SK-N-SH (cell line): Measurements from ENCODE around the gene WIZ. TPM values are rescaled to one million over a fixed set of nuclear protein-coding genes. Genes with fewer than 3 reads are reported as not detected.

Source experiments
- CTCF ChIA-PET: fragments of 300-600, 350-600 bp; formaldehyde crosslinking; extraction: SDS; loops from one replicate; lab custom pipeline; 2021; lab: Yijun Ruan, JAX
- POLR2A ChIA-PET: fragments of 350-600 bp; sonication (Branson Sonifier 250); formaldehyde crosslinking; extraction: SDS; loops from one replicate; lab custom pipeline; 2020; ENCODE audit warnings: antibody characterized with exemption, inconsistent platforms; lab: Yijun Ruan, JAX
- DNase-seq: peaks from one replicate; pipeline ENCODE4 v3.0.0; 2012
- H2AFZ ChIP-seq: fragments of 200-600 bp; sonication (generic); 2 replicates; pipeline ENCODE4 v1.8.1; 2016; ENCODE audit warnings: antibody characterized with exemption, mild to moderate bottlenecking, low read depth
- H3F3A ChIP-seq: fragments of 200-600 bp; sonication (generic); replicated peaks from 2 replicates; pipeline ENCODE3; 2016; ENCODE audit warnings: antibody characterized with exemption, mild to moderate bottlenecking; ENCODE audit not compliant: insufficient read depth
- H3K27ac ChIP-seq, 2 experiments: fragments of 200-500 bp in 1 of 2; fragments of 200-600 bp in 1 of 2; sonication (Bioruptor generic) in 1 of 2; sonication (generic), shearing (Covaris generic) in 1 of 2; 2 replicates each; pipeline versions ENCODE4 v1.5.1 to v1.6.1; 2014 to 2016; ENCODE audit warnings: low read depth in 2 of 2, inconsistent platforms in 1 of 2, low read length in 1 of 2, mild to moderate bottlenecking in 1 of 2, mixed read lengths in 1 of 2
- H3K27me3 ChIP-seq: fragments of 200-600 bp; sonication (generic), shearing (Covaris generic); 2 replicates; pipeline ENCODE4 v1.6.1; 2016; ENCODE audit warnings: mixed run types; ENCODE audit not compliant: insufficient read depth
- H3K36me3 ChIP-seq, 2 experiments: fragments of 200-500 bp in 1 of 2; fragments of 200-600 bp in 1 of 2; sonication (Bioruptor generic) in 1 of 2; sonication (generic) in 1 of 2; replicated peaks in 1 of 2; 2 replicates each; pipeline versions ENCODE3 to v1.5.1; 2014 to 2016; ENCODE audit warnings: low read length in 1 of 2, mild to moderate bottlenecking in 1 of 2; ENCODE audit not compliant: insufficient read depth in 2 of 2, control insufficient read depth in 1 of 2
- H3K4me1 ChIP-seq, 2 experiments: fragments of 200-500 bp in 1 of 2; fragments of 200-600 bp in 1 of 2; sonication (Bioruptor generic) in 1 of 2; sonication (generic), shearing (Covaris generic) in 1 of 2; 2 replicates each; pipeline versions ENCODE4 v1.5.1 to v1.6.1; 2014 to 2016; ENCODE audit warnings: low read depth in 1 of 2, low read length in 1 of 2, mixed run types in 1 of 2; ENCODE audit not compliant: insufficient read depth in 2 of 2, control insufficient read depth in 1 of 2
- H3K4me2 ChIP-seq: fragments of 200-600 bp; sonication (generic), shearing (Covaris generic); 2 replicates; pipeline ENCODE4 v1.6.1; 2017; ENCODE audit warnings: mixed run types
- H3K4me3 ChIP-seq, 2 experiments: fragments of 200-500 bp in 1 of 2; fragments of 200-600 bp in 1 of 2; sonication (Bioruptor generic) in 1 of 2; sonication (generic), shearing (Covaris generic) in 1 of 2; 2 replicates each; pipeline versions ENCODE4 v1.5.1 to v1.8.1; 2014 to 2016; ENCODE audit warnings: low read depth in 2 of 2, inconsistent platforms in 1 of 2, low read length in 1 of 2, mild to moderate bottlenecking in 1 of 2, mixed read lengths in 1 of 2, moderate library complexity in 1 of 2
- H3K79me2 ChIP-seq: fragments of 200-600 bp; sonication (generic); 2 replicates; pipeline ENCODE4 v1.8.1; 2017; ENCODE audit warnings: mild to moderate bottlenecking; ENCODE audit not compliant: insufficient read depth
- H3K9ac ChIP-seq: fragments of 200-600 bp; sonication (generic); 2 replicates; pipeline ENCODE4 v1.6.1; 2017; ENCODE audit warnings: mixed run types
- H3K9me2 ChIP-seq: fragments of 200-600 bp; sonication (generic); 2 replicates; pipeline ENCODE4 v1.6.1; 2017; ENCODE audit warnings: mixed run types
- H3K9me3 ChIP-seq: fragments of 200-600 bp; sonication (generic); 2 replicates; pipeline ENCODE4 v1.6.1; 2017; ENCODE audit warnings: mixed run types, mild to moderate bottlenecking, moderate library complexity
- H4K20me1 ChIP-seq: fragments of 200-600 bp; sonication (generic); 2 replicates; pipeline ENCODE4 v1.6.1; 2017; ENCODE audit warnings: mild to moderate bottlenecking, mixed run types; ENCODE audit not compliant: insufficient read depth
- CTCF ChIP-seq: fragments of 200-600 bp; sonication (generic); IDR thresholded peaks from 2 replicates; pipeline ENCODE4 v1.6.1; 2017; ENCODE audit warnings: antibody characterized with exemption, mild to moderate bottlenecking, moderate library complexity
- ELF1 ChIP-seq: IDR thresholded peaks from 2 replicates; pipeline ENCODE4 v1.4.0; 2012
- EZH2phosphoT487 ChIP-seq: fragments of 200-600 bp; sonication (generic); IDR thresholded peaks from 2 replicates; pipeline ENCODE4 v1.6.1; 2017; ENCODE audit warnings: low read depth, mixed run types, mild to moderate bottlenecking, antibody characterized with exemption, moderate library complexity, borderline replicate concordance
- FOSL2 ChIP-seq: IDR thresholded peaks from 2 replicates; pipeline ENCODE4 v1.4.0; 2012; ENCODE audit warnings: low read depth, mild to moderate bottlenecking, moderate library complexity, borderline replicate concordance
- FOXJ3 ChIP-seq: sonication (generic); formaldehyde crosslinking; IDR thresholded peaks from 2 replicates; pipeline ENCODE4 v1.5.1; 2020; ENCODE audit warnings: mild to moderate bottlenecking, missing genetic modification reagents
- JUND ChIP-seq: IDR thresholded peaks from 2 replicates; pipeline ENCODE4 v1.4.0; 2012
- MXI1 ChIP-seq: IDR thresholded peaks from 2 replicates; pipeline ENCODE4 v1.6.1; 2012; ENCODE audit warnings: mild to moderate bottlenecking, low read depth, low read length, improper control_type of control experiment
- NFIC ChIP-seq: IDR thresholded peaks from 2 replicates; pipeline ENCODE4 v1.4.0; 2012; ENCODE audit warnings: borderline replicate concordance
- NRF1 ChIP-seq: IDR thresholded peaks from 2 replicates; pipeline ENCODE4 v1.6.1; 2012; ENCODE audit warnings: low read depth, mild to moderate bottlenecking, low read length
- REST ChIP-seq: IDR thresholded peaks from 2 replicates; pipeline ENCODE4 v1.6.1; 2012; ENCODE audit warnings: mild to moderate bottlenecking, low read depth, low read length, moderate library complexity
- RFX5 ChIP-seq: IDR thresholded peaks from 2 replicates; pipeline ENCODE4 v1.6.1; 2012; ENCODE audit warnings: mild to moderate bottlenecking, improper control_type of control experiment, low read length
- RXRA ChIP-seq: IDR thresholded peaks from 2 replicates; pipeline ENCODE4 v1.4.0; 2012; ENCODE audit warnings: low read depth, mild to moderate bottlenecking, borderline replicate concordance
- SIN3A ChIP-seq: IDR thresholded peaks from 2 replicates; pipeline ENCODE4 v1.6.1; 2012; ENCODE audit warnings: low read depth, mild to moderate bottlenecking, low read length, moderate library complexity, borderline replicate concordance
- SMC3 ChIP-seq: IDR thresholded peaks from 2 replicates; pipeline ENCODE4 v1.6.1; 2012; ENCODE audit warnings: low read depth, low read length, improper control_type of control experiment
- TAF1 ChIP-seq: IDR thresholded peaks from 2 replicates; pipeline ENCODE4 v1.6.1; 2012; ENCODE audit warnings: low read depth, mild to moderate bottlenecking, low read length, moderate library complexity, borderline replicate concordance
- TCF12 ChIP-seq: IDR thresholded peaks from 2 replicates; pipeline ENCODE4 v1.4.0; 2012
- TEAD4 ChIP-seq: IDR thresholded peaks from 2 replicates; pipeline ENCODE4 v1.4.0; 2012; ENCODE audit warnings: mild to moderate bottlenecking, borderline replicate concordance; ENCODE audit not compliant: insufficient read depth
- USF1 ChIP-seq: IDR thresholded peaks from 2 replicates; pipeline ENCODE4 v1.4.0; 2012; ENCODE audit warnings: low read depth, borderline replicate concordance
- ZBTB33 ChIP-seq: IDR thresholded peaks from 2 replicates; pipeline ENCODE4 v1.4.0; 2012; ENCODE audit warnings: low read depth, borderline replicate concordance
- WGBS: methylation state at CpG from one replicate; pipeline ENCODE4 v1.1.6; 2017; ENCODE audit warnings: low lambda C conversion rate; 5-methylcytosine and 5-hydroxymethylcytosine counted together
- polyA plus RNA-seq, 3 experiments: library from polyadenylated mRNA; depleted of rRNA; stranded (reverse); fragments of >200 nt; gene quantifications; 2 replicates each; pipeline ENCODE4 v1.2.3, GENCODE V29; 2012

The WIZ gene
- polyA plus RNA-seq, 1 of the 3 experiments (the other 2 are of a cell fraction): 15.5 TPM

GRCh38 chr19:15495151-15495550 lies 45.4 kb upstream of the WIZ start:
- ChIA-PET CTCF (no interaction called here), POLR2A (no interaction called here)
- no peak overlapping the region for H3K4me3 ChIP-seq
- WGBS: 12% methylated on average over 1 of the region's 1 CpG
- no peaks in the 10 kb centered on the region for H3K4me1 ChIP-seq
- H3K9me3 ChIP-seq: no peaks in the 10 kb centered on the region
- H3F3A ChIP-seq: no peaks in the 10 kb centered on the region
- no peaks in the 10 kb centered on the region for H4K20me1 ChIP-seq
- peaks cover 11% of the 10 kb centered on the region; the same call in 1 of the 2 replicates for H3K27me3 ChIP-seq
- no peak overlapping the region for H3K9ac ChIP-seq
- no peak for DNase-seq
- H3K4me2 ChIP-seq: no peak overlapping the region
- no peak overlapping the region for H2AFZ ChIP-seq
- H3K9me2 ChIP-seq: no peaks in the 10 kb centered on the region
- no peaks in the 10 kb centered on the region for H3K79me2 ChIP-seq
- no peaks in the 10 kb centered on the region for H3K36me3 ChIP-seq
- no peak overlapping the region for H3K27ac ChIP-seq
- TF ChIP-seq FOXJ3: no peak
- TF ChIP-seq REST: no peak
- no peak for TF ChIP-seq NFIC
- TF ChIP-seq RFX5: no peak
- no peak for TF ChIP-seq SIN3A
- no peak for TF ChIP-seq RXRA
- TF ChIP-seq EZH2phosphoT487: no peak
- no peak for TF ChIP-seq TAF1
- no peak for TF ChIP-seq FOSL2
- TF ChIP-seq CTCF: no peak
- no peak for TF ChIP-seq ZBTB33
- no peak for TF ChIP-seq SMC3
- TF ChIP-seq JUND: no peak
- TF ChIP-seq NRF1: no peak
- no peak for TF ChIP-seq TEAD4
- TF ChIP-seq MXI1: no peak
- no peak for TF ChIP-seq USF1
- TF ChIP-seq ELF1: no peak
- no peak for TF ChIP-seq TCF12
